GM12875 (cell line): ENCODE measurements around the gene PPP2R5C.
"Not testable (repeated sequence)": the region's sequence is repeated elsewhere in the genome, so short reads cannot be mapped to it uniquely, and the experiment has no call there.

Experiments
- H3K4me3 ChIP-seq: one replicate; pipeline ENCODE4 v1.5.1; 2011; ENCODE audit warnings: low read depth, low read length, control low read depth
- CTCF ChIP-seq: IDR thresholded peaks from 2 replicates; pipeline ENCODE4 v1.5.1; 2011; ENCODE audit warnings: low read depth, mild to moderate bottlenecking, control low read depth, inconsistent platforms, low read length, moderate library complexity, borderline replicate concordance; ENCODE audit not compliant: insufficient read depth

The PPP2R5C gene

GRCh38 chr14:101723061-101723595 lies 38.4 kb upstream of the PPP2R5C start:
- TF ChIP-seq CTCF, result no peak
- H3K4me3 ChIP-seq, result no peak overlapping the region

- H3K4me3 ChIP-seq, result not testable (repeated sequence)
These were observed 35.9 kb upstream of the PPP2R5C start for GRCh38 chr14:101725652-101726051.

- TF ChIP-seq CTCF, result no peak
These were observed 35.1 kb upstream of the PPP2R5C start for GRCh38 chr14:101726295-101726953.

GRCh38 chr14:101726954-101727302 lies 34.6 kb upstream of the PPP2R5C start:
- no peak for TF ChIP-seq CTCF
- no peak overlapping the region for H3K4me3 ChIP-seq

More at GRCh38 chr14:101726295-101726953, 35.1 kb upstream of the PPP2R5C start:
- H3K4me3 ChIP-seq, result no peak overlapping the region

- no peak for TF ChIP-seq CTCF
- H3K4me3 ChIP-seq, result no peak overlapping the region
These were observed 33.7 kb upstream of the PPP2R5C start for GRCh38 chr14:101727611-101728366.

- TF ChIP-seq CTCF, result no peak
These were observed 33.2 kb upstream of the PPP2R5C start for GRCh38 chr14:101728367-101728742.

DNA sequence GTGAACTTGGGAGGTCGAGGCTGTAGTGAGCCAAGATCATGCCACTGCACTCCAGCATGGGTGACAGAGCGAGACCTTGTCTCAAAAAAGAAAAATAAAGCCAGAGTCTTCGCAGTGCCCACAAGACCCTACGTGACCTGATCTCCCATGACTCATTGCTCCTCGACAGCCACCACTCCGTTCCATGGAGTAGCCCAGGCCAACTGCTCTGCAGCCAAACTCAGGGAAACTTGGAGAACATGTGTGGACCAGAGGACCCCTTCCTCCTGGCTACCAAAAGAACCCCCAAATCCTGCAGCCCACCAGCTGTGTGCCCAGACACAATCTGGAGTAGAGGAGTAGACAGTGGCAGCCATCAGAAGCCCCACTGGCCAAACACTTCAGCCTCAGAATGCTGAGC lies 32.1 kb upstream of the PPP2R5C start:
- H3K4me3 ChIP-seq, result no peak overlapping the region
- TF ChIP-seq CTCF, result no peak

More at GRCh38 chr14:101728367-101728742, 33.2 kb upstream of the PPP2R5C start:
- H3K4me3 ChIP-seq, result no peak overlapping the region

DNA sequence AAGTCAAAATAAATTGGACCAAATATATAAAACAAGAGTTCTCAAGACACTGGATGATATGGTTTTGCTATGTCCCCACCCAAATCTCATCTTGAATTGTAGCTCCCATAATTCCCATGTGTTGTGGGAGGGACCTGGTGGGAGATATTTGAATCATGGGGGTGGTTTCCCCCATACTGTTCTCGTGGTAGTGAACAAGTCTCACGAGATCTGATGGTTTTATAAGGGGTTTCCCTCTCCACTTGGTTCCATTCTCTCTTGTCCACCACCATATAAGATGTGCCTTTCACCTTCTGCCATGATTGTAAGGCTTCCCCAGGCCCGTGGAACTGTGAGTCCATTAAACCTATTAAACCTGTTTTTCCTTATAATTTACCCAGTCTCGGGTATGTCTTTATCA lies 31.4 kb upstream of the PPP2R5C start:
- not testable (repeated sequence) for H3K4me3 ChIP-seq
